ENCODE measurements around the gene SOBP.

- TF ChIP-seq CTCF (IDR thresholded peaks at IDR 0.05) (no peak), TEAD4 (CRISPR knock-in tag; IDR thresholded peaks at IDR 0.05) (no peak), ATF2 (CRISPR knock-in tag; IDR thresholded peaks at IDR 0.05; ENCODE audit: borderline replicate concordance, low read depth) (no peak), SP1 (CRISPR knock-in tag; conservative IDR thresholded peaks at IDR 0.05) (no peak), TCF7 (CRISPR knock-in tag; IDR thresholded peaks at IDR 0.05; ENCODE audit: low read depth) (no peak)
These were observed 7.2 kb downstream of the SOBP start for GRCh38 chr6:107496892-107497684.

Data from WTC11 (cell line).